Duodenal mucosa (tissue), 2 donors: Measurements from ENCODE around the gene LSP1.
A peak's percentile ranks its signal among the peaks of the same experiment; 100 is the strongest.

ENCODE experiments used
- H3K27ac ChIP-seq: one replicate; pipeline ENCODE4 v1.7.0; 2013; ENCODE audit warnings: low read depth, low read length
- H3K27me3 ChIP-seq, 2 donors: one replicate each; pipeline ENCODE4 v1.7.0; 2013; ENCODE audit warnings: low read length in 2 of 2, control low read depth in 1 of 2; ENCODE audit not compliant: insufficient read depth in 2 of 2, control insufficient read depth in 1 of 2
- H3K36me3 ChIP-seq, 2 donors: one replicate each; pipeline ENCODE4 v1.7.0; 2013; ENCODE audit warnings: low read length in 2 of 2, control low read depth in 1 of 2; ENCODE audit not compliant: insufficient read depth in 2 of 2, control insufficient read depth in 1 of 2
- H3K4me1 ChIP-seq, 2 donors: one replicate each; pipeline ENCODE4 v1.7.0; 2013; ENCODE audit warnings: low read length in 2 of 2, control low read depth in 1 of 2; ENCODE audit not compliant: insufficient read depth in 2 of 2, control insufficient read depth in 1 of 2
- H3K4me3 ChIP-seq, 2 donors: one replicate each; pipeline ENCODE4 v1.7.0; 2013; ENCODE audit warnings: low read length in 2 of 2, low read depth in 1 of 2
- H3K9ac ChIP-seq, 2 donors: one replicate each; pipeline ENCODE4 v1.7.0; 2013; ENCODE audit warnings: low read length in 2 of 2, low read depth in 1 of 2
- H3K9me3 ChIP-seq, 2 donors: one replicate each; pipeline ENCODE4 v1.7.0; 2013; ENCODE audit warnings: low read length in 2 of 2, control low read depth in 1 of 2; ENCODE audit not compliant: control insufficient read depth in 1 of 2

LSP1 gene

DNA sequence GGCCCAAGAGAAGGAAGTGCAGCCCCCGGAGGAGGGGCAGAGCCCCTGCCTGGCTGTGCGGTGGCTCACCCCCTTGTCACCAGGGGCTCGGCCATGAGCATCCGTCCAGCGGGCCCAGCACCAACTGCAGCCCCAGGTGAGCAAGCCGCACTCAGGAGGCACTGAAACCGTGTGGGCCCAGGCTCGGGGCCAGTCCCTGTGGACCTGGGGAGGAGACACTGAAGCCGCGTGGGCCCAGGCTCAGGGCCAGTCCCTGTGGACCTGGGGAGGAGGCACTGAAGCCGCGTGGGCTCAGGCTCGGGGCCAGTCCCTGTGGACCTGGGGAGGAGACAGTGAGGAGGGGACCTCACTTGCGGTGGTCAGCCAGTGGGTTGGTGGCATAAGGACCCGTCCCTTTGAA lies 13.9 kb downstream of the LSP1 start:
- Histone ChIP-seq H3K9ac (no peak overlapping the region), H3K27me3 (peaks cover 0 to 3% of the 10 kb centered on the region in 2 donors), H3K9me3 (no peaks in the 10 kb centered on the region), H3K36me3 (no peaks in the 10 kb centered on the region), H3K4me3 (no peak overlapping the region), H3K4me1 (peaks cover 9 to 33% of the 10 kb centered on the region in 2 donors), H3K27ac (no peak overlapping the region)

DNA sequence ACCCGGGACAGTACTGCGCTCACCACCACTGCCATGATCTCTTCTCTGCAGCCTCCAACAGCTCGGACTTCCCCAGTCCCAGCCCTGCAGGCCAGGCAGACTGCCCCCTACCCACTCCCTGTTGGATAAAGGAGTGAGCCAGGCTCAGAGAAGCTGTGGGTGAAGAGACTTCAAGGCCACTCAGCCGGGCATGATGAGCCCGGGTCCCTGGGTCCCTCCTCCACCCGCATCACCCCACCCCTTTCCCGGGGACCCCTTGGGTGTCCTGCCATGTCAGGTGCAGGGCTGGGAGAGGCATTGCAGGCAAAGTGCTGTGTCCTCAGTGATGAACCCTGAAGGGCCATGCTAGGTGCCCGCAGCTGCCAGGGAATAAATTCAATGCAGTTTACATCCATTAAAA lies 14.5 kb downstream of the LSP1 start:
- Histone ChIP-seq H3K9ac (no peak overlapping the region), H3K4me3 (no peak overlapping the region), H3K27ac (no peak overlapping the region), H3K36me3 (no peaks in the 10 kb centered on the region), H3K4me1 (peaks cover 9 to 33% of the 10 kb centered on the region in 2 donors), H3K9me3 (no peaks in the 10 kb centered on the region), H3K27me3 (peaks cover 0 to 3% of the 10 kb centered on the region in 2 donors)

DNA sequence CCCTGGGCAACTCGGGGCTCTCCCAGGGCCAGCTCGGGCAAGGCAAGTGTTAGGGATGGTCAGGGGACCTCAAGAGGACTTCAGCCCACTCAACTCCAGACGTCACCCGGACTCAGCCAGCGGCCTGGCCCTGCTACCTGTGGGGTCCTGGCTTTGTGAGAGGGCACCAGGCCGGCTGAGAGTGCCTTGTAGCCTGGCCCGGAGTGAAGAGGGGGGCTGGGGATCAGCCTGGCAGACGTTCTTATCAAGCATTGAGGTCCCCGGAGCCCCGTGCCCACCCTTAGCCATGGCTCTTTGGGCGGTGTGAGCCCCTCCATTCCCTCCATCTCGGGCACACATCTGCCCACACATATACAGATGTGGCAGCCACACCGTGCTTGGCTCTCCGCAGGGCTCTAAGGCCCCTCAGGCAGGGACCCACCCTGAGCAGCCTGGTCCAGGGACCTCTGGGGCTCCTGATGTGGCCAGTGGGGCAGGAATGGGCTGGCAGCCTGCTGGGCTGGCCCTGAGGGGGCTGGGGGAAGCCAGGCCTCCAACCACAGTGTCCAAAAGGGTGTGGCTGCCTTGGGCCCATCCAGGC lies 15.3 kb downstream of the LSP1 start:
- no peak overlapping the region for H3K9ac ChIP-seq
- H3K4me1 ChIP-seq = peaks cover 6 to 29% of the 10 kb centered on the region in 2 donors
- H3K36me3 ChIP-seq = no peaks in the 10 kb centered on the region
- no peaks in the 10 kb centered on the region for H3K9me3 ChIP-seq
- H3K4me3 ChIP-seq = no peak overlapping the region
- H3K27me3 ChIP-seq = peaks cover 0 to 3% of the 10 kb centered on the region in 2 donors
- H3K27ac ChIP-seq = no peak overlapping the region

DNA sequence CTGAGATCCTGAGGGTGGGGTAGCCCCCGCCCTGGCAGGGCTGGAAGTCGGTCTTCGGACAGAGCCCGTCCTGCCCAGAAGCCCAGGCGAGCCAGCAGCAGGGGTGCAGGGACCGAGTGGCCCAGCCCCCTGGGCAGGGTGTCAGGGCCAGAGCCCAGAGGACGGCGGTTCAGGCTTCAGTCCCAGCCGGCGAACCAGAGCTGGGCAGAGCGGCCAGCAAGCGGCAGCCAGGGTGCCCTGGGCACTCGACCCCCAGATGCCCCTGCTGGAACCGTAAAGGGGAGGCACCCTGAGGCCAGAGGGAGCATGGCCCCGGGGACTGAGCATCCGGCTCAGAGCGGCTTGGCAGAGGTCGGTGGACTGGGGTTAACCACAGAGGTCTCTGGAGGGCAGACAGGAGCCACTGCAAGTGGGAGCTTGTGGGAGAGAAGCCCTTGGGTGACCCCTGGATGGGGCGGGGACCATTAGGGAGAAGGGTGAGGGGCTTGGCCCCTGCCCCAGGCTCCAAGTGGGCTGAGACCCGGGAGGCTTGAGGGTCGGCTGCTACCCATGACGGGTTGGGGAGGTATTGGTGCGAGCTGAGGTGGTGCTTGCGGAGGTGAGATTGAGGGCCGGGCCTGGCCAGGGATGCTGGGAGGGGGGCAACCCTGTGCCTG lies 15.9 kb downstream of the LSP1 start:
- H3K9ac ChIP-seq = no peak overlapping the region
- H3K27me3 ChIP-seq = peaks cover 0 to 3% of the 10 kb centered on the region in 2 donors
- H3K36me3 ChIP-seq = no peaks in the 10 kb centered on the region
- H3K4me1 ChIP-seq = peaks cover under 1 to 23% of the 10 kb centered on the region in 2 donors
- H3K27ac ChIP-seq = no peak overlapping the region
- H3K9me3 ChIP-seq = no peaks in the 10 kb centered on the region
- H3K4me3 ChIP-seq = no peak overlapping the region

DNA sequence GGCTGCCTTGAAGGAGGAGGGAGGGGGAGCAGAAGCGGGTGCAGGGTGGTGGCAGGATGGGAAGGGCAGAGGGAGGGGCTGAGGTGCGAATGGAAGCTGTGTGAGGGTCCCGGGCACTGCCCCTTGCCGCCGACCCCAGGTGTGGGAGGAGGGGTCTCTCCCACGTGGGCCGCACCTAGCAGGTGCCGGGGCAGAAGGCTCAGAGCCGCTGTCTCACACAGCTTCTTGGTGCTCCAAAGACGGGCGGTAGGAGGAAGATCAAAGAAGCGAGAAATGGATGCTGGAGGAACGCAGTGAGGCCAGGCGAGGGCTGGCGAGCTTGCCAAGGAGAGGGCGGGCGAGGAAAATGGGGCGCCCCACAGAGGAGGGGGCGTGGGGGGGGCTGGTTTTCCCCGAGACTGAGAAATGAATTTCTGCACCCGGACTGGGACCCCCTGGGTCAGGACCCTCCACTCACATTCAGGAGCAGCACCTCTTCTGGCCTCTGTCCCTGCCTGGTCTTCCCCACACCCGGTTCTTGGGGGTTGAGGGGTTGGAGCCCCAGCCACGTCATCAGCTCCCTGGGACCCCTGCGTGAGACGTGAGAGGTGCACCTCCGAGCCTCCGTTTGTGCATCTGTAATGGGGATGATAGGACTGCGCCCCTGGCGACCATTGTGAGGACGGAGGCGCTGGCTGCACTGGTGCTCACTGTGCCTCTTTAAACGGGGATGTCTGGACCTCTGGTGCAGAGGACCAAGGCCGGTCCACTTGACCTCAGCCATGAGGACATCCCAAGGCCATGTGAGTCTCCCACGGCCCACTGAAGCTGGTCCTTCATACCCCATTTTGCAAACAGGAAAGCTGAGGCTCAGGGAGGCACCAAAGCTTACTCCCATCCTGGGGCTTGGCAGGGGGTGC lies 16.8 kb downstream of the LSP1 start:
- peaks cover 0 to 3% of the 10 kb centered on the region in 2 donors for H3K27me3 ChIP-seq
- peak overlapping the region; percentile 10 for H3K27ac ChIP-seq
- H3K4me1 ChIP-seq = peaks cover 0 to 21% of the 10 kb centered on the region in 2 donors
- no peaks in the 10 kb centered on the region for H3K9me3 ChIP-seq
- no peak overlapping the region for H3K9ac ChIP-seq
- no peaks in the 10 kb centered on the region for H3K36me3 ChIP-seq
- H3K4me3 ChIP-seq = peak overlapping the region in 1 of 2 donors; percentile 16

DNA sequence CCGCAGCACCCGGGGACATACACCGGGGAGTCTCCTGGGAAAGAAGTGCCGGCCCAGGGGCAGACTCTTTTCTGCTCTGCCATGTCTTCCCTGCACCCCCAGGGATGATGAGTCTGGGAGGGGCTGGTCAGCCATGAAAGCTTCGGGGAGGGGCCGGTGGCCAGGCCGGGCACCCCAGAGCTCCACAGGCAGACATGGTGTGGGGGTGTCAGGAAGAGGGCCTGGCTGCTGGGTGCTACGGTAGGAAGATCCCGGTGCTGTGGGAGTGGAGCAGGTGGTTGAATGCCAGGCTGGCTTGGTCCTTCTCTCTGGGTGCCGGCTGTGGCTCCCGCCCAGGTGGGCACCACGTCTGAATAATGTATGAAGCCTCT lies 17.4 kb downstream of the LSP1 start:
- no peaks in the 10 kb centered on the region for H3K36me3 ChIP-seq
- H3K4me1 ChIP-seq = peaks cover 0 to 16% of the 10 kb centered on the region in 2 donors
- no peak overlapping the region for H3K27ac ChIP-seq
- H3K9ac ChIP-seq = peak overlapping the region in 1 of 2 donors; percentile 1
- H3K4me3 ChIP-seq = peak overlapping the region in 1 of 2 donors; percentile 36
- peaks cover 0 to 3% of the 10 kb centered on the region in 2 donors for H3K27me3 ChIP-seq
- H3K9me3 ChIP-seq = no peaks in the 10 kb centered on the region

DNA sequence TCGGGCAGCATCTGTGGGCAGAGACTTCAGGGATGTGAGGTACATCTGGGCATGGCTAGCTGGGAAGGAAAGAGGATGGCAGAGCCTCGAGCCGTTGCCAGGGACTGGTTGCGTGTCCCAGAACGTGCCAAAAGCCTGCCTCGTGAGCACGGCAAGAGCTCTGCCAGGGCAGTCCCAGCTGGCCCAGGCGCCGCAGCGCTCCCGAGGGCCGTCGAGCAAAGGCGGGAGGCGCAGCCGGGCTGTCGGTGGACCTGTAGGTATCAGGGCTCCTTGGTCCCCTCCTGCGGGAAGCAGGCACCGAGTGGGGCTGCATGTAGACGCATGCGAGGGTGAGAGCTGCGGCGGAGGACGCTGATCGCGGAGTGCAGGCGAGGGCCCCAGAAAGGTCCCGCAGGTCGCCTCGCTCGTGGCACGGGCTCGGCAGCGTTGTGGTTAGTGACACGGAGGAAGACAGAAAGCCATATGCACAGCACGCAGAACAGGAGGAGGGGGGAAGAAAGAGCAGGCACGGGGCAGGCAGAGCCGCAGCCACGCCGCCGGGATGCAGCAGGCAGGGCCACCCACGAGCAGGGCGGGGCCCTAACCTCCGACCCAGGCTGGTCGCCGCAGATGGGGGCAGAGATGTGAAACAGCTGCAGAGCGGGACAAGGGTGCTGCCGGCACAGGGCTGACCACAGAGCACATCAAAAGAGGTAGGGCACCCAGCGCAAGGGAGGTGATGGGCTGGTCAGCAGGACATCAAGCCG lies 18.0 kb downstream of the LSP1 start:
- H3K9ac ChIP-seq = peak overlapping the region in 1 of 2 donors; percentile 1
- no peaks in the 10 kb centered on the region for H3K9me3 ChIP-seq
- H3K4me1 ChIP-seq = peaks cover 0 to 17% of the 10 kb centered on the region in 2 donors
- H3K27ac ChIP-seq = peak overlapping the region; percentile 10
- H3K4me3 ChIP-seq = peak overlapping the region; percentile 36 to 40
- no peaks in the 10 kb centered on the region for H3K36me3 ChIP-seq
- H3K27me3 ChIP-seq = peaks cover 0 to 3% of the 10 kb centered on the region in 2 donors

DNA sequence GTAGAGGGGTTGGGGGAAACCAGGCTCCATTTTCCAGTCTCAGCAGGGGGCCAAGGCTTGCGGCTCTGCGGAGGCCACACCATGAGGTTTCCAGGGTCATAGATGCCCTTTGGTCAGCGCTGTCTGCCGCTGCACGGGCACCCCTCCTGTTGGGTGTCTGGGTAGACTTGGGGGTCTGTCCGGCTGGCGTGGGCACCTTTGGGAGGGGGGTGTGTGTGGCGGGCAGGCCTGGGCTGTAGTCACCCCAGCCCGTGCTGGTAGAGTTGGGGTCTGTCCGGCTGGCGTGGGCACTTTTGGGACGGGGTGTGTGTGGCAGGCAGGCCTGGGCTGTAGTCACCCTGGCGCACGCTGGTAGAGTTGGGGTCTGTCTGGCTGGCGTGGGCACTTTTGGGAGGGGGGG lies 18.6 kb downstream of the LSP1 start:
- H3K4me1 ChIP-seq = peaks cover 0 to 17% of the 10 kb centered on the region in 2 donors
- H3K27ac ChIP-seq = no peak overlapping the region
- H3K9me3 ChIP-seq = no peaks in the 10 kb centered on the region
- no peaks in the 10 kb centered on the region for H3K36me3 ChIP-seq
- peaks cover 0 to 3% of the 10 kb centered on the region in 2 donors for H3K27me3 ChIP-seq
- no peak overlapping the region for H3K9ac ChIP-seq
- peak overlapping the region; percentile 36 to 40 for H3K4me3 ChIP-seq

DNA sequence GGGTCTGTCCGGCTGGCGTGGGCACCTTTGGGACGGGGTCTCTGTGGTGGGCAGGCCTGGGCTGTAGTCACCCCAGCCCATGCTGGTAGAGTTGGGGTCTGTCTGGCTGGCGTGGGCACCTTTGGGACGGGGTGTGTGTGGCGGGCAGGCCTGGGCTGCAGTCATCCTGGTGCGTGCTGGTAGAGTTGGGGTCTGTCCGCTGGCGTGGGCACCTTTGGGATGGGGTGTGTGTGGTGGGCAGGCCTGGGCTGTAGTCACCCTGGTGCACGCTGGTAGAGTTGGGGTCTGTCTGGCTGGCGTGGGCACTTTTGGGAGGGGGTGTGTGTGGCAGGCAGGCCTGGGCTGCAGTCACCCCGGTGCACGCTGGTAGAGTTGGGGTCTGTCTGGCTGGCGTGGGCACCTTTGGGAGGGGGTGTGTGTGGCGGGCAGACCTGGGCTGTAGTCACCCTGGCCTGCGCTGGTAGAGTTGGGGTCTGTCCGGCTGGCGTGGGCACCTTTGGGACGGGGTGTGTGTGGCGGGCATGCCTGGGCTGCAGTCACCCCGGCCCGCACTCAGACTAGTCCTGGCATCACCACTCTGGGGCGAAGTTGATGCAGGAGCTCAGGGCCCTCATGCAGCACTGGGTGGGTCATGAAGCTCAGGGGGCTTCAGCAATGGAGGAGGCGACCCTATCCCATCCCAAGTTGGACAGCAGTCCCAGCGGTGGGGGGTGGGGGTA lies 19.5 kb downstream of the LSP1 start:
- Histone ChIP-seq H3K9ac (no peak overlapping the region), H3K27ac (no peak overlapping the region), H3K9me3 (no peaks in the 10 kb centered on the region), H3K4me3 (no peak overlapping the region), H3K4me1 (peaks cover 0 to 18% of the 10 kb centered on the region in 2 donors), H3K27me3 (peaks cover 0 to 3% of the 10 kb centered on the region in 2 donors), H3K36me3 (no peaks in the 10 kb centered on the region)
